PC-9 (cell line): Measurements from ENCODE around the gene GBA2. TPM values are rescaled to one million over a fixed set of nuclear protein-coding genes. Genes with fewer than 3 reads are reported as not detected.

ENCODE experiments used
- BruUV-seq: library from RNA; stranded (reverse); fragments of 400-500 nt; replicated peaks from 2 replicates; lab custom pipeline; 2021; lab: Mats Ljungman, UMichigan
- CTCF ChIA-PET: fragments of 300-600 bp; sonication (Branson Sonifier 250); formaldehyde crosslinking; loops from one replicate; lab custom pipeline; 2022; ENCODE audit warnings: antibody characterized with exemption; lab: Charles Lee
- POLR2A ChIA-PET: fragments of 300-600 bp; sonication (Branson Sonifier 250); formaldehyde crosslinking; loops from one replicate; lab custom pipeline; 2022; ENCODE audit warnings: antibody characterized with exemption; ENCODE audit not compliant: unreplicated experiment; lab: Charles Lee
- DNase-seq, 2 experiments: peaks; one replicate each; pipeline versions ENCODE4 v3.0.0 to v3.0.0-alpha.2; 2015 to 2022; ENCODE audit warnings: mixed read lengths in 1 of 2
- H2AFZ ChIP-seq: fragments of 200-600 bp; sonication (generic); 2 replicates; pipeline ENCODE4 v1.8.1; 2017; ENCODE audit warnings: antibody characterized with exemption
- H3F3A ChIP-seq: fragments of 200-600 bp; sonication (generic); 2 replicates; pipeline ENCODE4 v1.8.1; 2017; ENCODE audit warnings: antibody characterized with exemption, mild to moderate bottlenecking, low read depth; ENCODE audit not compliant: insufficient read depth
- H3K27ac ChIP-seq: fragments of 200-600 bp; sonication (generic); 2 replicates; pipeline ENCODE4 v1.6.1; 2016; ENCODE audit warnings: mixed run types
- H3K27me3 ChIP-seq: fragments of 200-600 bp; sonication (generic); 2 replicates; pipeline ENCODE4 v1.6.1; 2016; ENCODE audit warnings: low read depth, mixed run types; ENCODE audit not compliant: insufficient read depth
- H3K36me3 ChIP-seq: fragments of 200-600 bp; sonication (generic); 2 replicates; pipeline ENCODE4 v1.6.1; 2016; ENCODE audit warnings: low read depth, mixed run types
- H3K4me1 ChIP-seq: fragments of 200-600 bp; sonication (generic); replicated peaks from 2 replicates; pipeline ENCODE4 v1.6.1; 2016; ENCODE audit warnings: mixed run types; ENCODE audit not compliant: insufficient read depth
- H3K4me2 ChIP-seq: fragments of 200-600 bp; sonication (generic); 2 replicates; pipeline ENCODE4 v1.6.1; 2017; ENCODE audit warnings: mixed run types
- H3K4me3 ChIP-seq: fragments of 200-600 bp; sonication (generic); 2 replicates; pipeline ENCODE4 v1.6.1; 2016; ENCODE audit warnings: mixed run types
- H3K79me2 ChIP-seq: fragments of 200-600 bp; sonication (generic); 2 replicates; pipeline ENCODE4 v1.6.1; 2017; ENCODE audit warnings: low read depth, mixed run types
- H3K9me2 ChIP-seq: fragments of 200-600 bp; sonication (generic); 2 replicates; pipeline ENCODE4 v1.8.1; 2017; ENCODE audit warnings: mild to moderate bottlenecking; ENCODE audit not compliant: insufficient read depth
- H3K9me3 ChIP-seq: fragments of 200-600 bp; sonication (generic); 2 replicates; pipeline ENCODE4 v1.8.1; 2016; ENCODE audit warnings: low read depth; ENCODE audit not compliant: insufficient read depth
- H4K20me1 ChIP-seq: fragments of 200-600 bp; sonication (generic); 2 replicates; pipeline ENCODE4 v1.8.1; 2017; ENCODE audit not compliant: insufficient read depth
- EZH2 ChIP-seq: fragments of 200-600 bp; sonication (generic); IDR thresholded peaks from 2 replicates; pipeline ENCODE4 v1.8.0; 2017; ENCODE audit warnings: antibody characterized with exemption, low read depth
- intact Hi-C: fragments of 100-400 bp; cut with micrococcal nuclease; formaldehyde crosslinking; loops from one replicate; pipeline ENCODE4 v1.10.0; 2022; ENCODE audit not compliant: unreplicated experiment
- total RNA-seq: library from RNA; stranded (reverse); gene quantifications from 2 replicates; pipeline ENCODE4 v1.2.3, GENCODE V29; 2021
- TF ChIP-seq, protein P1 (sequence below): fragments of 200-600 bp; sonication (generic); conservative IDR thresholded peaks from 2 replicates; pipeline ENCODE4 v1.6.1; 2017; ENCODE audit warnings: mixed run types, antibody characterized with exemption, mild to moderate bottlenecking, moderate library complexity

GBA2 gene
- total RNA-seq, 1 experiment from 2014 or later, result 29.6 TPM

DNA sequence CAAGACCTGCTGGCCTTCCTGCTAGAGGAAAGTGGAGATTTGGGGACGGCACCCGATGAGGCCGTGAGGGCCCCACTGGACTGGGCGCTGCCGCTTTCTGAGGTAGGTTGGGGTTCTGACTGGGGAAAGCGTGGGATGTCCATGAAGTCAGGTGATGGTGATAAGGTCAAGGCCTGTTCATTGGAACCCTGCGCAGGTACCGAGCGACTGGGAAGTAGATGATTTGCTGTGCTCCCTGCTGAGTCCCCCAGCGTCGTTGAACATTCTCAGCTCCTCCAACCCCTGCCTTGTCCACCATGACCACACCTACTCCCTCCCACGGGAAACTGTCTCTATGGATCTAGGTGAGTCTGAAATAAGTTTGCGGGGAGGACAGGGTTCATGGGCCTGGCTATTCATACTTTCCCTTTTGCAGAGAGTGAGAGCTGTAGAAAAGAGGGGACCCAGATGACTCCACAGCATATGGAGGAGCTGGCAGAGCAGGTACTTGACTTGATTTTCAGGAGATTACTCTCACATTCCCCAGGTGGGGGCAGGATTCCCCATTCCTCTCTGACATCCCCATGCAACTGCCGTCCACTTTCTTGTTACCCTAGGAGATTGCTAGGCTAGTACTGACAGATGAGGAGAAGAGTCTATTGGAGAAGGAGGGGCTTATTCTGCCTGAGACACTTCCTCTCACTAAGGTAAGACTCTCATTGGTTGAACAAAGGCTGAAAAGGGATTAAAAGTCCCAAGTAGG is 16.1 kb downstream of the GBA2 start:
- no peak for TF ChIP-seq EZH2
- TF ChIP-seq, protein P1, sequence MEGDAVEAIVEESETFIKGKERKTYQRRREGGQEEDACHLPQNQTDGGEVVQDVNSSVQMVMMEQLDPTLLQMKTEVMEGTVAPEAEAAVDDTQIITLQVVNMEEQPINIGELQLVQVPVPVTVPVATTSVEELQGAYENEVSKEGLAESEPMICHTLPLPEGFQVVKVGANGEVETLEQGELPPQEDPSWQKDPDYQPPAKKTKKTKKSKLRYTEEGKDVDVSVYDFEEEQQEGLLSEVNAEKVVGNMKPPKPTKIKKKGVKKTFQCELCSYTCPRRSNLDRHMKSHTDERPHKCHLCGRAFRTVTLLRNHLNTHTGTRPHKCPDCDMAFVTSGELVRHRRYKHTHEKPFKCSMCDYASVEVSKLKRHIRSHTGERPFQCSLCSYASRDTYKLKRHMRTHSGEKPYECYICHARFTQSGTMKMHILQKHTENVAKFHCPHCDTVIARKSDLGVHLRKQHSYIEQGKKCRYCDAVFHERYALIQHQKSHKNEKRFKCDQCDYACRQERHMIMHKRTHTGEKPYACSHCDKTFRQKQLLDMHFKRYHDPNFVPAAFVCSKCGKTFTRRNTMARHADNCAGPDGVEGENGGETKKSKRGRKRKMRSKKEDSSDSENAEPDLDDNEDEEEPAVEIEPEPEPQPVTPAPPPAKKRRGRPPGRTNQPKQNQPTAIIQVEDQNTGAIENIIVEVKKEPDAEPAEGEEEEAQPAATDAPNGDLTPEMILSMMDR, result no peak; the same call in 1 of the 2 replicates
- peaks cover 38% of the 10 kb centered on the region for H3F3A ChIP-seq
- peak overlapping the region; percentile 93 for H2AFZ ChIP-seq
- BruUV-seq, result TSS peak; percentile 56
- H3K4me1 ChIP-seq, result peaks cover 41% of the 10 kb centered on the region
- peak; percentile 53 to 63 for DNase-seq
- peaks cover 5% of the 10 kb centered on the region; the same call in 1 of the 2 replicates for H4K20me1 ChIP-seq
- H3K9me3 ChIP-seq, result no peaks in the 10 kb centered on the region
- H3K4me3 ChIP-seq, result peak overlapping the region; percentile 86
- intact Hi-C loops, result loop anchor here (1.0 to 10.0 kb wide), 5 partner anchors 16 to 248 kb away; partner anchors contain the start of genes CCDC107, GBA2, RGP1 and RMRP
- peak overlapping the region; percentile 84 for H3K4me2 ChIP-seq
- no peaks in the 10 kb centered on the region for H3K27me3 ChIP-seq
- H3K27ac ChIP-seq, result peak overlapping the region; percentile 79
- H3K36me3 ChIP-seq, result 0 out of 2 replicates have a peak, but pooled peaks cover 12% of the 10 kb centered on the region
- ChIA-PET CTCF (interaction anchor here (0.5 to 1.6 kb wide), 4 partner anchors 15 to 72 kb away, joined by 3 to 8 read pairs (median 4); no protein-coding TSS in a partner anchor), POLR2A (interaction anchor here (0.7 to 2.4 kb wide), 3 partner anchors 17 to 81 kb away, joined by 3 to 28 read pairs (median 6); partner anchors contain the start of genes CCDC107 and RMRP)
- peaks cover 53% of the 10 kb centered on the region for H3K79me2 ChIP-seq
- H3K9me2 ChIP-seq, result no peaks in the 10 kb centered on the region

DNA sequence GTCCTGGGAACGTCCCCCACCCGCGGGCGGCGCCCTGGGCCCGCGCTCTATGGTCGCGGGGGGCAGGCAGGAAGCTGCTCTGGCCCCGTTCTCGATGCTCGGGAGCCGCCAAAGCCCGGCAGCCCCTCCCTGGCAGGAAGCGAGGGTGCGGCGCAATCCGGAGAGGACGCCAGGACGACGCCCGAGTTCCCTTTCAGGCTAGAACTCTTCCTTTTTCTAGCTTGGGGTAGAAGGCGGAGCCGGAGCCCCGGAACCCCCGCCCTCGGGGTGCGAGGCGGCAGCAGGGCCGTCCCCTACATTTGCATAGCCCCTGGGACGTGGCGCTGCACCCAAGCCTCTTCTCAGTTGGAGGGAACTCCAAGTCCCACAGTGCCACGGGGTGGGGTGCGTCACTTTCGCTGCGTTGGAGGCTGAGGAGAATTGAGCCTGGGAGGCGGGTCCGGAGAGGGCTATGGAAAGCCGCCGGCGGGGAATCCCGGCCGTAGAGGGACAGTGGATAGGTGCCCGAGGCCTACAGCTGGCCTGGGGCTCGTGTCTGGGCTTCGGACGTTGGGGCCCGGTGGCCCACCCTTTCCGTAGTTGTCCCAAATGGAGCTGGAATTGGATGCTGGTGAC is 16.7 kb downstream of the GBA2 start, which contains the start of the genes CREB3 and TLN1:
Gene CREB3 (plus strand): TSS at position 482 of the 615 bp plus-strand sequence. CDS start 107 bp downstream, at position 589.
Gene TLN1 (minus strand): TSS at position 11 of the 615 bp plus-strand sequence. CDS start 6,501 bp downstream, outside the sequence.
- no peaks in the 10 kb centered on the region for H3K27me3 ChIP-seq
- peaks cover 35% of the 10 kb centered on the region for H3F3A ChIP-seq
- H2AFZ ChIP-seq, result peak within 1 kb of the TSS; percentile 93
- H3K4me1 ChIP-seq, result peaks cover 48% of the 10 kb centered on the region
- 0 out of 2 replicates have a peak, but pooled peaks cover 12% of the 10 kb centered on the region for H3K36me3 ChIP-seq
- peak within 1 kb of the TSS; percentile 89 for H3K4me2 ChIP-seq
- peak; percentile 92 to 96 for DNase-seq
- H3K79me2 ChIP-seq, result peaks cover 59% of the 10 kb centered on the region
- ChIA-PET POLR2A (interaction anchor here (0.7 to 2.4 kb wide), 4 partner anchors 17 to 81 kb away, joined by 3 to 28 read pairs (median 6); partner anchors contain the start of genes CCDC107 and RMRP), CTCF (interaction anchor here (0.9 to 1.6 kb wide), 3 partner anchors 16 to 71 kb away, joined by 3 to 4 read pairs (median 4); no protein-coding TSS in a partner anchor)
- H4K20me1 ChIP-seq, result peaks cover 6% of the 10 kb centered on the region; the same call in 1 of the 2 replicates
- H3K9me2 ChIP-seq, result no peaks in the 10 kb centered on the region
- no peaks in the 10 kb centered on the region for H3K9me3 ChIP-seq
- peak within 1 kb of the TSS; percentile 79 for H3K27ac ChIP-seq
- intact Hi-C loops, result loop anchor here (1.0 to 10.0 kb wide), 5 partner anchors 17 to 247 kb away; partner anchors contain the start of genes CCDC107, GBA2, RGP1 and RMRP
- H3K4me3 ChIP-seq, result peak within 1 kb of the TSS; percentile 86
- no TSS peak for BruUV-seq
- TF ChIP-seq EZH2, result no peak
- TF ChIP-seq, protein P1, result no peak
